ENCODE measurements around the gene CTU2.

Gene CTU2

GRCh38 chr16:88733630-88734360 is 27.5 kb downstream of the CTU2 start:
- no peak overlapping the region for H3K4me3 ChIP-seq (ENCODE audit: severe bottlenecking)
- H3K27me3 ChIP-seq (ENCODE audit: insufficient read depth, poor library complexity, severe bottlenecking), result no peaks in the 10 kb centered on the region
- TF ChIP-seq CTCF (IDR thresholded peaks at IDR 0.05; ENCODE audit: poor library complexity, severe bottlenecking), result no peak
- H3K36me3 ChIP-seq (ENCODE audit: low read depth), result peaks cover 57% of the 10 kb centered on the region
- H3K4me1 ChIP-seq (ENCODE audit: insufficient read depth, poor library complexity, severe bottlenecking), result no peaks in the 10 kb centered on the region
- DNase-seq (ENCODE audit: low spot score) (no peak), ATAC-seq (ENCODE audit: low read depth) (no peak)
- no peaks in the 10 kb centered on the region for H3K9me3 ChIP-seq (ENCODE audit: severe bottlenecking)
- no peak overlapping the region for H3K27ac ChIP-seq (ENCODE audit: poor library complexity, severe bottlenecking)

- Histone ChIP-seq H3K36me3 (ENCODE audit: low read depth) (peaks cover 57% of the 10 kb centered on the region), H3K27ac (ENCODE audit: poor library complexity, severe bottlenecking) (no peak overlapping the region)
Measured at GRCh38 chr16:88734361-88734728, 28.0 kb downstream of the CTU2 start.

GRCh38 chr16:88735121-88735520 is 28.8 kb downstream of the CTU2 start:
- ATAC-seq (ENCODE audit: low read depth) (no peak), DNase-seq (ENCODE audit: low spot score) (no peak)
- H3K4me3 ChIP-seq (ENCODE audit: severe bottlenecking), result no peak overlapping the region
- no peaks in the 10 kb centered on the region for H3K9me3 ChIP-seq (ENCODE audit: severe bottlenecking)
- H3K4me1 ChIP-seq (ENCODE audit: insufficient read depth, poor library complexity, severe bottlenecking), result no peaks in the 10 kb centered on the region
- TF ChIP-seq CTCF (IDR thresholded peaks at IDR 0.05; ENCODE audit: poor library complexity, severe bottlenecking), result no peak
- peaks cover 54% of the 10 kb centered on the region for H3K36me3 ChIP-seq (ENCODE audit: low read depth)
- H3K27ac ChIP-seq (ENCODE audit: poor library complexity, severe bottlenecking), result no peak overlapping the region
- no peaks in the 10 kb centered on the region for H3K27me3 ChIP-seq (ENCODE audit: insufficient read depth, poor library complexity, severe bottlenecking)

More at GRCh38 chr16:88734361-88734728, 28.0 kb downstream of the CTU2 start:
- DNase-seq (ENCODE audit: low spot score), result no peak
- TF ChIP-seq CTCF (IDR thresholded peaks at IDR 0.05; ENCODE audit: poor library complexity, severe bottlenecking), result no peak
- Histone ChIP-seq H3K4me1 (ENCODE audit: insufficient read depth, poor library complexity, severe bottlenecking) (no peaks in the 10 kb centered on the region), H3K4me3 (ENCODE audit: severe bottlenecking) (no peak overlapping the region), H3K9me3 (ENCODE audit: severe bottlenecking) (no peaks in the 10 kb centered on the region), H3K27me3 (ENCODE audit: insufficient read depth, poor library complexity, severe bottlenecking) (no peaks in the 10 kb centered on the region)
- ATAC-seq (ENCODE audit: low read depth), result no peak

GRCh38 chr16:88735616-88736015 is 29.3 kb downstream of the CTU2 start:
- ATAC-seq (ENCODE audit: low read depth) (no peak), DNase-seq (ENCODE audit: low spot score) (no peak)
- Histone ChIP-seq H3K36me3 (ENCODE audit: low read depth) (peaks cover 49% of the 10 kb centered on the region), H3K4me3 (ENCODE audit: severe bottlenecking) (no peak overlapping the region), H3K27ac (ENCODE audit: poor library complexity, severe bottlenecking) (no peak overlapping the region), H3K4me1 (ENCODE audit: insufficient read depth, poor library complexity, severe bottlenecking) (no peaks in the 10 kb centered on the region), H3K9me3 (ENCODE audit: severe bottlenecking) (no peaks in the 10 kb centered on the region), H3K27me3 (ENCODE audit: insufficient read depth, poor library complexity, severe bottlenecking) (no peaks in the 10 kb centered on the region)
- TF ChIP-seq CTCF (IDR thresholded peaks at IDR 0.05; ENCODE audit: poor library complexity, severe bottlenecking), result no peak

GRCh38 chr16:88736088-88736487 is 29.8 kb downstream of the CTU2 start:
- H3K9me3 ChIP-seq (ENCODE audit: severe bottlenecking), result no peaks in the 10 kb centered on the region
- no peak overlapping the region for H3K27ac ChIP-seq (ENCODE audit: poor library complexity, severe bottlenecking)
- ATAC-seq (ENCODE audit: low read depth) (no peak), DNase-seq (ENCODE audit: low spot score) (no peak)
- no peaks in the 10 kb centered on the region for H3K27me3 ChIP-seq (ENCODE audit: insufficient read depth, poor library complexity, severe bottlenecking)
- H3K4me1 ChIP-seq (ENCODE audit: insufficient read depth, poor library complexity, severe bottlenecking), result no peaks in the 10 kb centered on the region
- no peak overlapping the region for H3K4me3 ChIP-seq (ENCODE audit: severe bottlenecking)
- no peak for TF ChIP-seq CTCF (IDR thresholded peaks at IDR 0.05; ENCODE audit: poor library complexity, severe bottlenecking)
- peaks cover 49% of the 10 kb centered on the region for H3K36me3 ChIP-seq (ENCODE audit: low read depth)

Measured in RWPE2 (cell line).